HL-60 (cell line): ENCODE data around the gene BANP.

Experiments
- POLR2AphosphoS5 ChIP-seq: IDR thresholded peaks from 2 replicates; pipeline ENCODE4 v1.6.1; 2012; ENCODE audit warnings: low read depth
- TF ChIP-seq, protein P1 (sequence below): IDR thresholded peaks from one replicate; pipeline ENCODE4 v1.5.1; 2011; ENCODE audit warnings: low read length, control low read depth, inconsistent platforms; ENCODE audit not compliant: insufficient read depth

DNA sequence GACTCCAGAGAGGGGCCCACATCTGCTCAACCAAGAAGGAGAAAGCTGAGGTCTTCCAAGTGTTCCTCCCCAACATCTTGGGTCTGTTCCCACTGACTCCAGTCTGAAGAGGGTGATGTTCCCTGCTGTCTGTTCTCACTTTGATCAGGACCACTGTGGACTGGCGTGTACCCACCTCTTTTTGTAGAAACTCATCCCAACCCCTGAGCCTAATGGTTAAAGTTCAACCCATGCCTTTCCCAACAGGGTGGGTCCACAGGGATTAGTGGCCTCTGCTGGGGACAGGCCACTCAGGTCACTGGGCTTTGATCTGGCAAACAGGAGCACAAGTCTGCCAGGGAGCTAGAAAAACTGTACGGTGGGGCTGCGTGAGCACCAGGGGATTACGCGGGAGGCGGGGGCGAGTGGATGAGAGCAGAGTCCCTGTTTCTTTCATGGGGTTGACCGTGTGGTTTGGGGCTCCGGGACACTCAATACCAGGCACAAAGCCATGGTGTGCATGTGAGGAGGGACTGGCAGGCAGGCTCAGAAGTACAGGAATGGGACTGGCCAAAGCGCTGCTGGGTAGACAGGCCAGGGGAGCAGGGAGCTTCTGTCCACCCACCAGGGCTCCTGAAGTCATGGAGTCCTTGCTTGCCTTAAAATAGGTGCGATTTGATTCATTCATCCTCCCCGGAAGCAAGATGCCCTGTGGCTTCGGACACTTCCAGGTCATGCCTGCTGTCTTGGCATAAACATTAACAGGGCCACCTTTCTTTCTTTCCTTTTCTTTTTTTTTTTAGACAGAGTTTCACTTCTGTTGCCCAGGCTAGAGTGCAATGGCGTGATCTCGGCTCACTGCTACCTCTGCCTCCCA, 14.6 kb upstream of the BANP start, which contains the start of gene CA5A:
- TF ChIP-seq, protein P1, sequence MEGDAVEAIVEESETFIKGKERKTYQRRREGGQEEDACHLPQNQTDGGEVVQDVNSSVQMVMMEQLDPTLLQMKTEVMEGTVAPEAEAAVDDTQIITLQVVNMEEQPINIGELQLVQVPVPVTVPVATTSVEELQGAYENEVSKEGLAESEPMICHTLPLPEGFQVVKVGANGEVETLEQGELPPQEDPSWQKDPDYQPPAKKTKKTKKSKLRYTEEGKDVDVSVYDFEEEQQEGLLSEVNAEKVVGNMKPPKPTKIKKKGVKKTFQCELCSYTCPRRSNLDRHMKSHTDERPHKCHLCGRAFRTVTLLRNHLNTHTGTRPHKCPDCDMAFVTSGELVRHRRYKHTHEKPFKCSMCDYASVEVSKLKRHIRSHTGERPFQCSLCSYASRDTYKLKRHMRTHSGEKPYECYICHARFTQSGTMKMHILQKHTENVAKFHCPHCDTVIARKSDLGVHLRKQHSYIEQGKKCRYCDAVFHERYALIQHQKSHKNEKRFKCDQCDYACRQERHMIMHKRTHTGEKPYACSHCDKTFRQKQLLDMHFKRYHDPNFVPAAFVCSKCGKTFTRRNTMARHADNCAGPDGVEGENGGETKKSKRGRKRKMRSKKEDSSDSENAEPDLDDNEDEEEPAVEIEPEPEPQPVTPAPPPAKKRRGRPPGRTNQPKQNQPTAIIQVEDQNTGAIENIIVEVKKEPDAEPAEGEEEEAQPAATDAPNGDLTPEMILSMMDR = no peak
- no peak for TF ChIP-seq POLR2AphosphoS5
